Suprapubic skin (tissue), 4 donors: ENCODE measurements around the gene SYT2. TPM values are rescaled to one million over a fixed set of nuclear protein-coding genes. Genes with fewer than 3 reads are reported as not detected.
"Not testable (repeated sequence)": the region's sequence is repeated elsewhere in the genome, so short reads cannot be mapped to it uniquely, and the experiment has no call there.

Experiments used
- DNase-seq, 2 donors: peaks; one replicate each; pipeline ENCODE4 v3.0.0-alpha.2; 2019; ENCODE audit warnings: low spot score in 2 of 2
- H3K27ac ChIP-seq: fragments of 200-600 bp; sonication (generic); one replicate; pipeline ENCODE4 v1.5.1; 2019
- H3K27me3 ChIP-seq: fragments of 200-600 bp; sonication (generic); one replicate; pipeline ENCODE4 v1.5.1; 2019
- H3K36me3 ChIP-seq: fragments of 200-600 bp; sonication (generic); one replicate; pipeline ENCODE4 v1.5.1; 2019
- H3K4me1 ChIP-seq: fragments of 200-600 bp; sonication (generic); one replicate; pipeline ENCODE4 v1.5.1; 2019
- H3K4me3 ChIP-seq: fragments of 200-600 bp; sonication (generic); one replicate; pipeline ENCODE4 v1.5.1; 2019; ENCODE audit warnings: mild to moderate bottlenecking
- H3K9me3 ChIP-seq: fragments of 200-600 bp; sonication (generic); one replicate; pipeline ENCODE4 v1.5.1; 2019
- CTCF ChIP-seq, 2 donors: fragments of 200-600 bp in 1 of 2; fragments of 450-650 bp in 1 of 2; sonication (generic) in 1 of 2; IDR thresholded peaks; one replicate each; pipeline ENCODE4 v1.5.1; 2016 to 2019; ENCODE audit warnings: antibody characterized with exemption in 2 of 2, mild to moderate bottlenecking in 1 of 2, moderate library complexity in 1 of 2
- EP300 ChIP-seq: sonication (generic); formaldehyde crosslinking; IDR thresholded peaks from one replicate; pipeline ENCODE4 v1.6.1; 2017; ENCODE audit warnings: antibody characterized with exemption
- POLR2A ChIP-seq, 2 donors: fragments of 450-650 bp; IDR thresholded peaks; one replicate each; pipeline ENCODE4 v1.6.1; 2017; ENCODE audit warnings: antibody characterized with exemption in 2 of 2, mild to moderate bottlenecking in 2 of 2, moderate library complexity in 2 of 2
- POLR2AphosphoS5 ChIP-seq, 3 donors: sonication (generic); formaldehyde crosslinking; IDR thresholded peaks; one replicate each; pipeline ENCODE4 v1.6.1; 2017; ENCODE audit warnings: antibody characterized with exemption in 3 of 3
- WGBS: methylation state at CpG from one replicate; pipeline ENCODE4 v1.1.5; 2018; 5-methylcytosine and 5-hydroxymethylcytosine counted together
- total RNA-seq, 4 donors: library from RNA; depleted of rRNA; stranded (reverse); fragments of >200 nt; gene quantifications; one replicate each; pipeline ENCODE4 v1.1.0, GENCODE V29; 2016

SYT2 gene
- total RNA-seq, 4 donors from 2014 or later = 0.11 TPM; not detected in 3

GRCh38 chr1:202587859-202588485 is 122.3 kb downstream of the SYT2 start:
- TF ChIP-seq POLR2AphosphoS5 (IDR thresholded peaks at IDR 0.05) (no peak), EP300 (no peak), POLR2A (IDR thresholded peaks at IDR 0.05) (no peak), CTCF (IDR thresholded peaks at IDR 0.05) (no peak)
- Histone ChIP-seq H3K4me3 (no peak overlapping the region), H3K4me1 (peaks cover 61% of the 10 kb centered on the region), H3K9me3 (no peaks in the 10 kb centered on the region), H3K36me3 (peaks cover 13% of the 10 kb centered on the region), H3K27me3 (no peaks in the 10 kb centered on the region), H3K27ac (peak overlapping the region; percentile 57)
- WGBS = 65% methylated on average over 1 of the region's 1 CpG
- no peak for DNase-seq

- Histone ChIP-seq H3K27me3 (no peaks in the 10 kb centered on the region), H3K4me3 (no peak overlapping the region), H3K4me1 (peaks cover 53% of the 10 kb centered on the region), H3K27ac (no peak overlapping the region), H3K36me3 (peaks cover 14% of the 10 kb centered on the region), H3K9me3 (no peaks in the 10 kb centered on the region)
- DNase-seq = no peak
- TF ChIP-seq CTCF (IDR thresholded peaks at IDR 0.05) = no peak
- no peak for TF ChIP-seq EP300
- WGBS = 53% methylated on average over 1 of the region's 1 CpG
Measured at GRCh38 chr1:202586871-202587270, 123.4 kb downstream of the SYT2 start.

GRCh38 chr1:202586018-202586821 is 124.0 kb downstream of the SYT2 start:
- DNase-seq = no peak

GRCh38 chr1:202585590-202585933 is 124.7 kb downstream of the SYT2 start:
- Histone ChIP-seq H3K36me3 (peaks cover 23% of the 10 kb centered on the region), H3K9me3 (no peaks in the 10 kb centered on the region), H3K4me3 (no peak overlapping the region), H3K27ac (no peak overlapping the region), H3K4me1 (peaks cover 43% of the 10 kb centered on the region), H3K27me3 (no peaks in the 10 kb centered on the region)
- no peak for DNase-seq
- TF ChIP-seq EP300 = no peak
- no peak for TF ChIP-seq CTCF (IDR thresholded peaks at IDR 0.05)
- TF ChIP-seq POLR2AphosphoS5 (IDR thresholded peaks at IDR 0.05) = no peak
- TF ChIP-seq POLR2A (IDR thresholded peaks at IDR 0.05) = no peak

More at GRCh38 chr1:202586018-202586821, 124.0 kb downstream of the SYT2 start:
- TF ChIP-seq POLR2A (IDR thresholded peaks at IDR 0.05) = no peak
- TF ChIP-seq EP300 = no peak
- TF ChIP-seq POLR2AphosphoS5 (IDR thresholded peaks at IDR 0.05) = no peak
- no peak for TF ChIP-seq CTCF (IDR thresholded peaks at IDR 0.05)
- Histone ChIP-seq H3K4me3 (no peak overlapping the region), H3K4me1 (peaks cover 50% of the 10 kb centered on the region), H3K27ac (no peak overlapping the region), H3K9me3 (no peaks in the 10 kb centered on the region), H3K27me3 (no peaks in the 10 kb centered on the region), H3K36me3 (peaks cover 16% of the 10 kb centered on the region)
- WGBS = 64% methylated on average over 4 of the region's 4 CpGs

GRCh38 chr1:202584707-202585589 is 125.3 kb downstream of the SYT2 start:
- no peak for DNase-seq
- Histone ChIP-seq H3K4me1 (peaks cover 43% of the 10 kb centered on the region), H3K27me3 (no peaks in the 10 kb centered on the region), H3K36me3 (peaks cover 28% of the 10 kb centered on the region), H3K27ac (no peak overlapping the region), H3K4me3 (no peak overlapping the region), H3K9me3 (no peaks in the 10 kb centered on the region)
- TF ChIP-seq POLR2A (IDR thresholded peaks at IDR 0.05) (no peak), CTCF (IDR thresholded peaks at IDR 0.05) (no peak), POLR2AphosphoS5 (IDR thresholded peaks at IDR 0.05) (no peak), EP300 (no peak)
- WGBS = 96% methylated on average over 8 of the region's 8 CpGs

- H3K36me3 ChIP-seq = peaks cover 28% of the 10 kb centered on the region
- not testable (repeated sequence) for H3K27me3 ChIP-seq, H3K4me3 ChIP-seq, H3K9me3 ChIP-seq, H3K27ac ChIP-seq, DNase-seq
- 96% methylated on average over 5 of the region's 5 CpGs for WGBS
- H3K4me1 ChIP-seq = peaks cover 43% of the 10 kb centered on the region
Measured at GRCh38 chr1:202582350-202582749, 127.9 kb downstream of the SYT2 start.
